ENCODE results near the gene SMURF1. TPM values are rescaled to one million over a fixed set of nuclear protein-coding genes. Genes with fewer than 3 reads are reported as not detected.

SMURF1 gene
- total RNA-seq, 2 donors from 2014 or later: 25.0 to 27.2 TPM

DNA sequence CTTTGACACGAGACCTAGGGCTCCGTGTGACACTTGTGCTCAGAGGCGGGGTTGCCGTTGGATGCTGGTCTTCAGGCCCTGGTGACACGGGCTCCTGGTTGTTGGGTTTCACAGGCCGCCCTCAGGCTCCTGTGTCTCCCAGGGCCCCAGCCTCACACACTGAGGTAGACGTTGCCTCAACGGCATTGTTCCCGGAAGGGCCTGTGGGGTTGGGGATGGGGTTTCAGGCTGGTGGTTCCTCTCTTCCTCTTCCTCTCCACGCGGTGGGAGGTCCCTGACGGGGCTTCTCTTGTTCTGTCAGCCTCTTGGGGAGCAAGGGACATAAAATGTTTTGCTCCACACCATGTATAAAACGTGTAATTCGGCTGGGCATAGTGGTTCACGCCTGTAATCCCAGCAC lies 140.5 kb downstream of the SMURF1 start:
- no peak for DNase-seq (ENCODE audit: low spot score)
- intact Hi-C loops (cut with DNase I): no loop called here

DNA sequence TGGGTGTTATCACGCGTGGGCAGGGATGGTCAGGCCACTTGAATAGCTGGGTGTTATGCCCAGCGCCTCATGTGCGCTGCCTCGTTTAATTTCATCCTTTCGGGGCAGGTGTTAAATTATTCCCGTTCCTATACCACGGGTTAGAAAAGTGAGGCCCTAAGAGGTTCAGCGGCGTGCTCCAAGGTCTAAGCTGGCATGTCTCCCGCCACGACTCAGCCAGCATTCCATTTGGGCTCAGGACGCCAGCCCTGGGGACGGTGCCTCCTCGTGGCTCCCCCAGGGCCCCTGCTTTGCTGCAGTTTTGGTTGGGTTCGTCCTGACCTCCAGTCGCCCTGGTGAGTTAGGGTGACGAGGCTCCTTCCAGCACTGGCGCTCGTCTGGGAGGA lies 141.1 kb downstream of the SMURF1 start:
- no peak for DNase-seq (ENCODE audit: low spot score)
- intact Hi-C loops (cut with DNase I): no loop called here

DNA sequence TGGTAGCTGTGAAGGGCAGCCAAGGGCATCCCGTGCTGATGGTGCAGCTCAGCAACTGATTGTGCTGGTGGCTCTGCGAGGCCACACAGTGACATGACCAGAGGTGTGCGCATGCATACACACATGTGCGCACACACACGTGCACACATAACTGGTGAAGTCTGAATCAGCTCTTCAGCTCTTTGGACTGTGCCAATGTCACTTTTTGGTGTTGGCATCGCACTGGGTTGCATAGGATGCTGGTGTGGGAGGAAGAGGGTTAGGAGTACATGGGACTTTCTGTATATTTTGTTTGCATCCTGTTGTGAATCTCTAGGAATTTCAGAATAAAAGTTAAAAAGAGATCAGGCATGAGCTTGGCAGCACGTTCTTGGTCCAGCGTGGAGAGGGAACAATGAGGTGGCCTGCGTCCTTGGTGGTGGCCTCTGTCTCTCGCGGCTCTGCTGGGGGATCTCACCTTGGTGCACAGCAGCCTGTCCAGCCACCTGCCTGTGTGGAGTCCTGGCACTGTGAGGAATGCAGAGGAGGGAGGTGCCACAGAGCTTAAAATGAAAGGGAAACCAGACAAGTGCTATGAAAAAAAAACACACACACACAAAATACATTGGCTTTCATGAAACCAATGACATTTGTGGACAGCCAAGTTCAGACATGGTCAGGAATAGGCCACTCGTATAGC lies 141.6 kb downstream of the SMURF1 start:
- DNase-seq (ENCODE audit: low spot score): no peak
- intact Hi-C loops (cut with DNase I): no loop called here

GRCh38 chr7:99001482-99002147 lies 142.3 kb downstream of the SMURF1 start:
- no peak for DNase-seq (ENCODE audit: low spot score)
- intact Hi-C loops (cut with DNase I): no loop called here

DNA sequence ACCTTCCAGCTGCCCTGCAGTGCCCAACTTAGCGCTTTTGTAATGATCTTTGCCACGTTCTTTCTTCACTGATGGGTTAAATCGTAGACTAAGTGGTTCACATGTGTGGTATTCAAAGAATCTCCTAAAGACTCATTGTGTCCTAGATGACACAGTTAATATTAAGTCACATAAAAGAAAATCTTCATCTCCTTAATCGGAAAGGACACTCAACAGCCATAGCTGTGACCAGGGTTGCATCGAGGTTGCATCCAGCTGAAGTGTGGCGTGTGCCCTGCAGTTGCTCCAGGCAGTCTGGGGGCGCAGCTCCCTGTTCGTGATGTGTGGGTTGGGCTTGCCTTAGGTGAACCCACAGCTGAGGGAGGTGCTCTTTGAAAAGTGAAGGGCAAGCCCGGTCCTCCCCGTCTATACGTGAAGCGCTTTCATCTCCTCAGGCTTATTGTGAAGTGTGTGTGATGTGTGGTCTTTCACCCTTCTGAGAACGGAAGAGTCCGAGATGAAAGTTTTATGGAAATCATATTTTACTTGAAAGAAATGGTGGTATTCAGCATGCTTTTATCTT lies 142.9 kb downstream of the SMURF1 start:
- no peak for DNase-seq (ENCODE audit: low spot score)
- intact Hi-C loops (cut with DNase I): no loop called here

DNA sequence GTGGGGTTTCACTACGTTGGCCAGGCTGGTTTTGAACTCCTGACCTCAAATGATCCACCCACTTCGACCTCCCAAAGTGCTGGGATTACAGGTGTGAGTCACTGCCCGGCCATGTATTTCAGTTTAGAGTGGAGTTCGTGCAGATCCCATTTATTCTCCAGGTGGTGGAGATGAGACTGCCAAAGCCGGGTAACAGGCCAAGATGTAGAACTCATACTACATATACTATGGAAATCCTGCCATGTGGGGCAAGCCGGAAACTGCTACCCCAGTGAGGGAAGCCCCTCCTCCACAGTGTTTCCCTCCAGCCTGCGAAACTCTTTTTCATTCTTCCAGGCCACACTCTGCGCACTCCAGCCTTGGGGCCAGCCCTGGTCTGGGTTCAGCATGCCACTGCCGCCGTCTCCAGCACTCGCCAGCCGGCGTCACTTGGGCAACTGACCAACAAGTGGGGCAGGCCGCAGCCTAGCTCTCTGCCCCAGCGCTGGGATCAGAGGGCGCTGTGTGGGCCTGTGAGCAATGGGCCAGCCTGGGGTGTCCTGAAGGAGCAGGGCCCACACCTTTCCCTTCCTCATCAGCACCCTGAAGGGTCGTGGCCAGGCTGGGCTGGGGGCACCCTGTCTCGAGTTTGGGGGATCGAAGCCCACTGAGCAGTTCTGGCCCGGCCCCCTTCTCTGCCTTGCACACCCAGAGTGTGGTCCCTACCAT lies 143.6 kb downstream of the SMURF1 start:
- intact Hi-C loops (cut with DNase I): no loop called here
- no peak for DNase-seq (ENCODE audit: low spot score)

- DNase-seq (ENCODE audit: low spot score): no peak
- intact Hi-C loops (cut with DNase I): no loop called here
These were observed 144.8 kb downstream of the SMURF1 start for GRCh38 chr7:98998821-98999725.

DNA sequence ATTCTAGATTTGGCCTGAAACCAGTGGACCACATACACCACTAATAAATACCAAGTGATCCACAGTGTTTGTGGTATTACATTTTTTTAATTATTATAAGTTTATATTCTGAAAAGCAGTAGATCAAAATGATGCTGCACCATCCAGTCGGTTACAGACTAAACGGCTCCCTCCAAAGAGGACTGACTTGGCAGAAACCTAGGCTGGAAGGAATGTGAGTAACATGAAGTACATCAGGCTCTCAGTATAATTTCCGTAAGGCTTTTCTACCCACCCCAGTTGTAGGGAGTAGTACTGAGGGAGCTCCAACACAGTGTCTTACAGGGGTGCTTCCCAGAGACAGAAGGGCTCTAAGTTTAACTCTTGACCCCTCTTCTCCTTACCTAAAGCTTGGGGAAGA lies 146.1 kb downstream of the SMURF1 start:
- intact Hi-C loops (cut with DNase I): no loop called here

GRCh38 chr7:98996150-98996552 lies 147.8 kb downstream of the SMURF1 start:
- no peak for DNase-seq (ENCODE audit: low spot score)
- intact Hi-C loops (cut with DNase I): no loop called here

More for the DNA sequence above, 146.1 kb downstream of the SMURF1 start:
- DNase-seq (ENCODE audit: low spot score): no peak

DNA sequence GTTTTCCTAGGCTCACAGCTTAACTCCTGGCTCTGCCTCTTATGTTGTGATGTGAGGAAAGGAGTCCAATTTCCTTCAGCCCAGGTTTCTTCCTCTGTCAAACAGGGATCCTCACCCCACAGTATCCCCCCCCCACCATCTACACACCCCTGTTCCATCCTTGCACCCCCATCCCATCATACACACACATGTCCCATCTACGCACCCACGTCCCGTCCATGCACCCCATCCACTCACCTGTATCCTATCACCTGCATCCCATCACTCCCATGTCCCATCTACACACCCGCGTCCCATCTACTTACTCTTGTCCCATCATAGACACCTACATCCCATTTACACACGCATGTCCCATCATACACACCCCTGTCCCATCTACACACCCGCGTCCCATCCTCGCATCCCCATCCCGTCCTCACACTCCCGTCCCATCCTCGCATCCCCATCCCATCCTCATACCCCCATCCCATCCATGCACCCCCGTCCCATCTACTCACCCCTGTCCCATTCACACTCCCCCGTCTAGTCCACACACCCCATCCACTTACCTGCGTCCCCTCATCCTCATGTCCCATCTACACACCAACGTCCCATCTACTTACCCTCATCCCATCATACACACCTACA lies 148.3 kb downstream of the SMURF1 start:
- no peak for DNase-seq (ENCODE audit: low spot score)
- intact Hi-C loops (cut with DNase I): no loop called here

GRCh38 chr7:98995111-98995510 lies 148.8 kb downstream of the SMURF1 start:
- DNase-seq (ENCODE audit: low spot score): no peak
- intact Hi-C loops (cut with DNase I): no loop called here

- DNase-seq (ENCODE audit: low spot score): no peak
- intact Hi-C loops (cut with DNase I): no loop called here
These were observed 149.6 kb downstream of the SMURF1 start for GRCh38 chr7:98994046-98994944.

DNA sequence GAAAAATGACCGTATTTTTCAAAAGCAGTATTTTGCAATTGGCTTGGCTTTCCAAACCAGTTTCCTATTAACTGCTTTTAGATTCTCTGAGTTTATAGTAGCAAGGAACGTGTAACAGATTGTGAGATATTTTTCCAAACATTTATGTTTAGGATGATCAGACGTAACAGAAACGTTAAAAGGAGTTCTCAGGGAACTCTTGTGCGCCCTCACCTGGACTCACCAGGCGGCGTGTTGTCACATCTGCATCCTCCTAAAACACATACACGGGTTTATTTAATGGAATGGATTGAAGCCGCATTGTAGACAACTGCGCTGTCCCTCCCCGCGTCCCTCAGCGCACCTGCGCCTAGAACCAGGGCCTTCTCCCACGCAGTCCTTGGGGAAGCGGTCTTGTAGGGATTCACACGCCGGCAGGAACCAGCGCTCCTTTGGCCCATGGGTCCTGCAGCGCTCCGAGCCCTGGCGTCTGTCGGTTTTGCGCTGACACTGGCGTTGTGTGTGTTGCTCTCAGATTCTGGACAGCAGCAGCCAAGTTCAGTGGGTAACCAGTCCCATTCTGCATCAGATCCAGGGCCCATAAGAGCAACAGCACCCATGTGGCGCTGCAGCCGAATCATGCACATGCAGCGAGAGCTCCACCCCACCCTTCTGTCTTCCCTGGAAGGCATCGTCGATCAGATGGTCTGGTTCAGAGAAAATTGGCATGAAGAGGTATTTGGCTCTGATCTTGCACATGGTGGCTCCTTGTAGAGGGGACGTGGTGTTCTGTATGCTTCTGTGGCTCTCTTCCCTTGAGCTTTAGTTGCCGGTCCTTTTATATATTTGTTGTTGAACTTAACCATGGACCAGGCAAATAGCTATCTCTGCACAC lies 150.6 kb downstream of the SMURF1 start:
- intact Hi-C loops (cut with DNase I): no loop called here
- no peak for DNase-seq (ENCODE audit: low spot score)

- DNase-seq (ENCODE audit: low spot score): no peak
- intact Hi-C loops (cut with DNase I): no loop called here
These were observed 151.8 kb downstream of the SMURF1 start for GRCh38 chr7:98992076-98992475.

DNA sequence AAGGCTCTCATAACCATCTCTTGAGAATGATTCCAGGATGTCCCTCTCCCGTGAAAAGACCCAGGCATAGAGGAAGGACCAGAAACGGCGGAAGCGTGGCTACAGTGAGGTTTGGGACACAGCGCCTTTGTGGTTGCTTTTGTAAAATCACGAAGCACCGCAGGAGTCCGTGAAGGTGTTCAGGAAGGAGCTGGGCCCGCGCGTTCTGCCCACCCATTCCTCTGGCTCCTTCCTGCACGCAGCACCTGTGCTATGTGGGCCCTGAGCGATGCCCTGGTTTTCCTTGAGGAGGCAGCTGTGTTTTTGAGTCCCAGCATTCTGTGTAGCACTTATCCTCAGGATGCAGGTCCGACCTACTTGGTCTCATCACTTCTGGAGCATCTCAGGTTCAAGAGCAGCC lies 152.8 kb downstream of the SMURF1 start:
- intact Hi-C loops (cut with DNase I): no loop called here
- DNase-seq (ENCODE audit: low spot score): no peak

GRCh38 chr7:98990356-98990755 lies 153.6 kb downstream of the SMURF1 start:
- intact Hi-C loops (cut with DNase I): no loop called here

GRCh38 chr7:98988641-98989040 lies 155.3 kb downstream of the SMURF1 start:
- intact Hi-C loops (cut with DNase I): no loop called here
- DNase-seq (ENCODE audit: low spot score): no peak

More at GRCh38 chr7:98990356-98990755, 153.6 kb downstream of the SMURF1 start:
- DNase-seq (ENCODE audit: low spot score): no peak
